ENCODE measurements around the gene PER1. TPM values are rescaled to one million over a fixed set of nuclear protein-coding genes. Genes with fewer than 3 reads are reported as not detected.
A peak's percentile ranks its signal among the peaks of the same experiment; 100 is the strongest.

PER1 gene
- total and polyA plus RNA-seq, 2 of the 8 experiments (the other 6 are each of a cell fraction or from before 2014, with no cell fraction given), result 9.6 to 38.0 TPM

- no peak overlapping the region; the same call in 1 of the 2 replicates for H3K18ac ChIP-seq (ENCODE audit: extremely low read depth, low read length)
- H3K4me1 ChIP-seq (replicated peaks in 1 of 4; ENCODE audit: control insufficient read depth in 3 of 4, insufficient read depth in 4 of 4, low read length in 3 of 4), result peaks cover 12 to 32% (median 19%) of the 10 kb centered on the region in 4 experiments
- FAIRE-seq (no peak), DNase-seq (ENCODE audit: low read depth in 1 of 2, low spot score in 2 of 2) (no peak)
- H3K4me2 ChIP-seq (ENCODE audit: insufficient read depth in 1 of 2, low read depth in 2 of 2, low read length in 2 of 2), result peak overlapping the region; percentile 96 to 100
- peak overlapping the region; percentile 89 for H3K27ac ChIP-seq (ENCODE audit: low read depth, low read length)
- H4K20me1 ChIP-seq (replicated peaks in 1 of 2; ENCODE audit: control insufficient read depth in 1 of 2, insufficient read depth in 2 of 2, low read length in 2 of 2), result peaks cover 2 to 4% of the 10 kb centered on the region in 2 experiments
- H3K4ac ChIP-seq (replicated peaks; ENCODE audit: insufficient read length, low read depth, low read length), result peak overlapping the region; percentile 57
- H3K9ac ChIP-seq (replicated peaks in 1 of 4; ENCODE audit: extremely low read depth in 1 of 4, low read depth in 3 of 4, low read length in 3 of 4), result peak overlapping the region in 3 of 4 experiments; percentile 86 to 98 (median 89); a peak in 6 of 7 replicates
- TF ChIP-seq YY1 (IDR thresholded peaks at IDR 0.05; ENCODE audit: low read depth, low read length), result no peak
- TF ChIP-seq NANOG (IDR thresholded peaks at IDR 0.05; ENCODE audit: insufficient read depth, low read depth, low read length, poor library complexity, severe bottlenecking), result no peak
- peak; percentile 87 for TF ChIP-seq SAP30 (IDR thresholded peaks at IDR 0.05; ENCODE audit: insufficient read depth, insufficient replicate concordance, low read length)
- TF ChIP-seq E2F6 (IDR thresholded peaks at IDR 0.05), result no peak
- TF ChIP-seq KDM4A (IDR thresholded peaks at IDR 0.05; ENCODE audit: low read depth, low read length, severe bottlenecking), result peak; percentile 49
- peak; percentile 80 for TF ChIP-seq PHF8 (conservative IDR thresholded peaks at IDR 0.05; ENCODE audit: low read depth, low read length)
- H4K8ac ChIP-seq (ENCODE audit: extremely low read depth, insufficient read depth, low read length), result peak overlapping the region; percentile 96; the same call in 1 of the 2 replicates
- H2BK5ac ChIP-seq (ENCODE audit: low read depth, low read length), result peak overlapping the region; percentile 94; the same call in 1 of the 2 replicates
- peaks cover 21% of the 10 kb centered on the region for H3K23me2 ChIP-seq (ENCODE audit: low read depth, low read length)
- H3K23ac ChIP-seq (ENCODE audit: insufficient read length), result no peak overlapping the region
- H4K5ac ChIP-seq (ENCODE audit: insufficient read length, low read depth, low read length), result no peak overlapping the region
- H3K4me3 ChIP-seq (ENCODE audit: extremely low read depth in 1 of 4, insufficient read depth in 2 of 4, low read depth in 3 of 4, low read length in 4 of 4), result peak overlapping the region; percentile 76 to 93 (median 85)
- 12% methylated on average over 10 of the region's 11 CpGs; no CpG with 5 or more reads in 1 of the 2 experiments for whole genome bisulfite sequencing, 2 experiments (ENCODE audit: extremely low coverage in 1 of 2, insufficient coverage in 1 of 2, insufficient read length in 1 of 2, insufficient replicate concordance in 2 of 2, low coverage in 1 of 2, low lambda C conversion rate in 2 of 2, missing lambda C conversion rate in 1 of 2)
- POLR2A ChIA-PET (ENCODE audit: partially characterized antibody), result interaction anchor here (1.0 to 15.7 kb wide), 13 partner anchors 8 to 469 kb away, joined by 3 to 289 read pairs (median 7); partner anchors contain the start of genes ALOXE3, BORCS6, CTC1 and HES7
- H3K9me3 ChIP-seq (ENCODE audit: insufficient read depth in 2 of 2, low read depth in 1 of 2, low read length in 1 of 2), result no peaks in the 10 kb centered on the region
- no peak overlapping the region for H3K56ac ChIP-seq (replicated peaks; ENCODE audit: insufficient read length, low read depth, low read length)
- peak overlapping the region; percentile 91; the same call in 1 of the 2 replicates for H2BK12ac ChIP-seq (ENCODE audit: low read depth, low read length)
- no peak overlapping the region for H3K14ac ChIP-seq (ENCODE audit: insufficient read length)
- H3K79me2 ChIP-seq (ENCODE audit: control insufficient read depth in 1 of 2, insufficient read depth in 2 of 2, low read length in 2 of 2), result no peaks in the 10 kb centered on the region; a peak in 1 of 4 replicates
- H3K27me3 ChIP-seq (replicated peaks in 1 of 4; ENCODE audit: control insufficient read depth in 3 of 4, extremely low read depth in 1 of 4, insufficient read depth in 3 of 4, low read length in 3 of 4), result no peaks in the 10 kb centered on the region
- CTCF ChIA-PET (ENCODE audit: partially characterized antibody), result interaction anchor here (0.6 to 10.3 kb wide), 6 partner anchors 13 to 187 kb away, joined by 3 to 133 read pairs (median 4); partner anchors contain the start of genes ALOXE3 and AURKB
- no peak overlapping the region for H2BK120ac ChIP-seq (replicated peaks; ENCODE audit: low read depth, low read length)
- peaks cover 3% of the 10 kb centered on the region; the same call in 1 of the 2 replicates for H3K79me1 ChIP-seq (ENCODE audit: low read depth, low read length)
- H4K91ac ChIP-seq (replicated peaks; ENCODE audit: insufficient read length, low read length), result no peak overlapping the region
- H2AK5ac ChIP-seq (ENCODE audit: low read depth, low read length), result peak overlapping the region; percentile 93; the same call in 1 of the 2 replicates
- 0 out of 2 replicates have a peak overlapping the region, but pooled peaks have one; percentile 61 for H2BK15ac ChIP-seq (ENCODE audit: low read length)
- H2BK20ac ChIP-seq (ENCODE audit: low read length), result no peak overlapping the region
- no peak overlapping the region for H2AFZ ChIP-seq (ENCODE audit: low read length)
- H3K36me3 ChIP-seq (ENCODE audit: control insufficient read depth in 2 of 4, insufficient read depth in 4 of 4, low read length in 3 of 4), result peaks cover 0 to 6% (median 1%) of the 10 kb centered on the region in 4 experiments; a peak in 4 of 8 replicates
These were observed 3.7 kb upstream of the PER1 start for GRCh38 chr17:8155996-8156245.

Data from H1 (cell line).